CD4-positive, alpha-beta T cell treated with Interleukin-6 for 4 hours (primary cell): ENCODE measurements around the gene PQBP1.

Experiments
- DNase-seq: peaks from one replicate; pipeline ENCODE4 v3.0.0-alpha.2; 2020; ENCODE audit warnings: mixed read lengths

PQBP1 gene

GRCh38 chrX:48902135-48902534, 4.4 kb downstream of the PQBP1 start:
- no peak for DNase-seq

- no peak for DNase-seq
Observed at GRCh38 chrX:48902776-48903175, 5.0 kb downstream of the PQBP1 start.

DNA sequence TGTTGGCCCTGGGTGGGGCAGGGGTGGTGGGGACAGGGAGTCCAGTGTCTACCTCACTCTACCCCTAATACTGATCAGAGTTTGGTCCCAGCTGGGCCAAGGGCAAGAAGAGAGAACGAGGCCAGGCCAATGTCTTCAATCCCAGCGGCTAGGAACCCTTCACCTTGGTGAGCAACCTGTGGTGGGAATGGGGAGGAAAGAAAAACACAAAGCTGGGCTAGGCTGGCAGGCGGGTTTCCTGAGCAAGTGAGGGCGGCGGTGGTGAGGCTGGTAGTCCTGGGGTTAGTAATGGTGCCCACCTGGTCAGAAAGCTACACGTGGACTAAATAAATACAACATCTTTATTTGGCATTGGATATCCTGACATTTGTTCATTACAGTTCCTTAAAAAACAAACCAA, 5.6 kb downstream of the PQBP1 start:
- no peak for DNase-seq

GRCh38 chrX:48904180-48904579, 6.5 kb downstream of the PQBP1 start:
- no peak for DNase-seq

- DNase-seq: no peak
Observed at GRCh38 chrX:48904626-48905025, 6.9 kb downstream of the PQBP1 start.

DNA sequence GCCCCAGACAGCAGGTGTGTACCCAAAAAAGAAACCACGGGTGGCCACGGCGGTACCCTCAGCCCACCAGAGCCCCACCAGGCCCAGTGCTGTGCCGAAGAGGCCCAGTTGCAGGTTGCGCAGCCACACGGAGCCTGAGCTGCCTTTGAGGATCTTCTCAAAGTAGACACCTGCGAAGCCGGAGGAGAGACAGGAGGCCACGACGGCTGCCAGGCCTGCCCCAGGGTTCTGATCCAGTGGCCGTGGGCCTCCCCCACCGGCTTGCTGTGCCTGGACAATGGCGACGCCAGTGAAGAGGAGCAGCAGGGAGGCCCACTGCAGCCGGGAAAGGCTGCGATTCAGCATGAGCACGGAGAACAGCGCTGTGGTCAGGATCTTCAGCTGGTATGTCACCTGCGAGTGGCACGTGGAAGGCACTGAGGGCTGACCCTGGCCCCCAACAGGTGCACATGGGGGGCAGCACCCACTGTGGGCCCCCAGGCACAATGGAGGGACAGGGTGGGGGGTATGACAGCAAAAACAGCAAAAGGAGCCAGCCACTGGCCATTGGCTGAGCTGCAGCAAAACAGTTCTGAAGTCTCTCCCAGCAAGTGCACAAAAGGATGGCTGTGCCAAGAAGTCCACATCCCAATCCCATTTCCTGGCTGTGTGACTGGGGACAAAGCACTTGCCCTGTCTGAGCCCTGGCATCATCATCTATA, 7.5 kb downstream of the PQBP1 start:
- no peak for DNase-seq

DNA sequence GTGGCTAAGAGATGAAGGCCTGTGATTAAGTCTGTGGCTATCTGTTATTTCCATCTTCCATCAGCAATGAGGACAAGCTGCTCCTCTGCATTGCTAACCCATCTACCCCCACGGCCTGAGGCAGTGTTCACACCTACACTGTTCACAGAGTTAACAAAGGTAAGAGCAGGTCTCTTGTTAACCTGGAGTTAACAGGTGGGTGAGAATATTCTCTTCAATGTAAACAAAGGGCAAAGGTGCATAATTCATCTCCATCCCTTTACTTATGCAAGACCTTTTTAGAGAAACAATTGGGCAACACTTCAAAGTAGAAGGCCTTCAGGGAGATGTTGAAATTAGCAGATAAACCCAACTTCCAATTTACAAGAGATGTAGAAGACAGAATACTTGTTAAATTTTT, 10.9 kb downstream of the PQBP1 start:
- DNase-seq: no peak

DNA sequence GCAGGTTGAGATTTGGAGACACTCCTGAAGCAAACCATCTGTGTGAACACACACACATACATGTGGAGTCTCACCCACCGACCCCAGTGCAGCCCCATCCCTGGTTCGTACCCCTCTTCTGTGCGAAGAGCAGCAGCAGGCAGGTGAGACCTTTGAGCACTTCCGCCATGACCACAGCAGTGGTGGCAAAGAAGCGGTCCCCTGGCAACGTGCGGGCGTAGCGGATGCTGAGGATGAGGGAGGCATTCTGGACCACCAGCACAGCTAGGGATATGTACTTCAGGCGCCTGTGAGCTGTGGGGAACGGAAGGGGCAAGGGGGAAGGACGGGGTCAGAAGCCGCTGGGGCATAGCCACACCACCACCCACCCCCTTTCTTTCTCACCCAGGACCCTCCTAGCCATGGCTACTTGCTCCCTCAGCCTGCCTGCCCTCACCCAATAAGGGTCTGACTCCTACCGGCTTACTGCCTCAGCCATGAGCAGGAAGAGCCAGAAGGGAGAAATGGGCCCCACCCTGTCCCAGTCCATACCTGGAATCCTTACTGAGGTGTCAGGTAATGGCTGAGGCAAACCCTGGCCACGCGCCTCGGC, 12.1 kb downstream of the PQBP1 start:
- no peak for DNase-seq

DNA sequence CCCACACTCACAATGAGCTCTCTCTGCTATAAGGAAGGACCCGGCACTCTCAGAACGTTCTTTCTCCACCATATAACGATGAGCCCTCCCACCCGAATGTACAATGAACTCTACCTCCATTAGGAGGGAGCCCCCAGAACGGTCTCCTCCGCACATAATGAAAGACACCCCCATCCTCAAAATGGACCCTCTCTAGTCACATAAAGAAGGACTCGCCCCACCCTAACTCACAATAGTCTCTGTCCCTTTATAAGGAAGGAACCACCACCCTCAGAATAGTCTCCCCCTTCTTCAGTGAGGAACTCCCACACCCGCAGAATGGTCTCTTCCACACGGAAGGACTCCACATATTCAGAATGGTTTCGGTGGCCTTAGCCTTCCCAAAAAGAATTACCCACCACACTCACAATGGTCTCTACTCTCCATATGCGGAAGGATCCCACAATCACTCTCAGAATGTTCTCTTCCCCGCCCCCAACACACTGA, 13.2 kb downstream of the PQBP1 start:
- DNase-seq: no peak

DNA sequence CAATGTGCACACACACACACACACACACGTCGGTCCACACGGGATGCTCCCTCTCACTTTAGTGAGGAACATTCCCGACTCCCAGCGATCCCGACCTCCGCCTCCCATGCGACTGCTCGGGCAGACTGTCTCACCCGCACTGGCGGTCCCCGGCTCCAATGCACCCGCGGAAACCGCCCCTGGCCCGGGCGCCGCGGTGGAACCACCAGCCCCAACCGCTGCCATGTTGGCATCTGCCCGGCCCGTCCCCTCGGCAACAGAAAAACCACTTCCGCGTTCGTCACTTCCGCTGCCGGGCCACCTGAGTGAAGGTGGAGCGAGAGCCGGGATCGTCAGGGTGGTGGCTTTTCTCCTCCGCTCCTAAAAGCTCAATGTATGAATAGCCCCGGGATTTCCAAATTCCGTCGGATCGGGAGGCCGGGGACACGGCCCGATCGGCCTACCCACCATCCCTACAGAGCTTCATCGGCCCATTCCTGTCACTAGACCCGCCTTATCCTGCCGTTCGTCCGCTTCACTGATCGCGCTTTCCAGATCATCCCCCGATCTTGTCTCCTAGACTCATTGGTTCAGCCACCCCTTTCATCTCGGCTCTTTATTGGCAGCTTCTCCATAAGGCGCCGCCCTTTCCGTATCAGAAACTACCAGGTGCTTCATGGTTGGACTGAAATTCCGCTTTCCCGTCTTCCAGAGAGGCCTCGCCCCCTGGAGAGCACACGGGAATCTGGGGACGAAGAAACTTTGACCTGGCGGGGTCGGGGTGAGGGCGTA, 13.9 kb downstream of the PQBP1 start, which contains the start of gene SLC35A2:
Gene SLC35A2 (minus strand): TSS at position 235 of the 771 bp plus-strand sequence. CDS start 10 bp downstream, at position 225.
- DNase-seq: peak; percentile 89

- DNase-seq: no peak
Observed at GRCh38 chrX:48913605-48914366, 16.1 kb downstream of the PQBP1 start.

- DNase-seq: no peak
Observed at GRCh38 chrX:48914593-48915493, 17.1 kb downstream of the PQBP1 start.

GRCh38 chrX:48917139-48918001, 19.6 kb downstream of the PQBP1 start:
- peak; percentile 89 for DNase-seq

- DNase-seq: no peak
Observed at GRCh38 chrX:48918301-48918642, 20.5 kb downstream of the PQBP1 start.

GRCh38 chrX:48918643-48919340, 21.1 kb downstream of the PQBP1 start, which contains the start of gene PIM2:
Gene PIM2 (minus strand): TSS chrX:48919024. CDS start chrX:48918834, 190 bp downstream.
- peak; percentile 95 for DNase-seq

DNA sequence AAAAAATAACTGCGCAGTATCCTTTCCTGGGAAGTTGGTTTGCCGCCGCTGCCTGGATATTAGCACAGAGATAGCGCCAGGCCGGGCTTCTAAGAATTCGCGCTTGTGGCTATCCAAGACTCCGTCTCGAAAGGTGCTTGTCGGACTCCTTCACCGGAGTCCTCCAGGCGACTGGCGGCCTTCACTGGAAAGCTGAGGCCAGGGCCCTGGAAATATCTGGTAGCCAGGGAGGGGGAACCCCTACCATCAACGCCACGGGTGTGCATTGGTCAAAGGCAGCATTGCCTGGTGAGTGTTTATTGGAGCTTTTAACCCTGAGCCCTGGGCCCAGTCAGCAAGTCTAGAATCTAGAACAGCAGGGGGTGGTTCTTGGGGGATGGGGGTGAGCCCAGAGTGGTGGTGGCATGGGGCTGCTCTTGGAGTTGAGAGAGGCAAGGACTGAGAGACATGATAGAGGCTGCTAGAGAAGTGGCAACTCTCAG, 21.7 kb downstream of the PQBP1 start:
- peak; percentile 44 for DNase-seq

DNA sequence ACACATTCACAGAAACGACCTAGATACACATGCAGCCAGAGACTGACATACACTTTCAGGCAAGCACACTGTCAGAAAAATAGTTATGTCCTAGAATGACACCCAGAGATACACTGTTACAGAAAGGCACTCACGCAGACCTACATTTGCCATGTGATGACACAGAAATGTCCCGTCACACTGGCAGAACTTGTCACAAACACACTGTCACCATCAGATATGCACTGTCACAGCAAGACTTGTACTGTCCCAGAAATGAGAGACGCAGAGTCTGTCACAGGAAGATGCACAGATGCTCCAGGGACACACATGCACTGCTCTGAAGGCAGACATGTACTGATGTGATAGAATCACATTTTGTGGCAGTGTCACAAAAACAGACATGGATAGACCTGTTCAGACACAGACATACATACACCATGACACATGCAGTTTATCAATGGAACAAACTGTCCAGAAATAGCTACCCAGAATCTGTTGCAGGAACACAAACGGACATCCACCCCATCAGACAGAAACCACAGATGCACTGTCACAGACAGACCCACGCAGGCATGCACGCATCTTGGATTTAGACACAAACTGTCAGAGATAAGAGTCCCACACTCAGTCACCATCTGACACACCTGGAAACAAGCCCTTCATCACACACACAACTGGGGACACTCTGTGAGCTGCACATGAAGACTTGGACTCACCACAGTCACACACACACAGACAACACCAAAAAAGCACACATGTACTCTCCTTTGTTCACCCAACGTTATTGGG, 22.4 kb downstream of the PQBP1 start:
- DNase-seq: peak; percentile 55

GRCh38 chrX:48920718-48921104, 23.0 kb downstream of the PQBP1 start:
- no peak for DNase-seq

GRCh38 chrX:48923771-48924170, 26.0 kb downstream of the PQBP1 start:
- DNase-seq: no peak
